Midbrain (tissue), 1 donor: ENCODE results near the gene ZDHHC11B.
"Not testable (repeated sequence)": the region's sequence is repeated elsewhere in the genome, so short reads cannot be mapped to it uniquely, and the experiment has no call there.

Experiments used
- DNase-seq: peaks from one replicate; lab custom pipeline; 2025; lab: John Stamatoyannopoulos, UW

ZDHHC11B gene

DNA sequence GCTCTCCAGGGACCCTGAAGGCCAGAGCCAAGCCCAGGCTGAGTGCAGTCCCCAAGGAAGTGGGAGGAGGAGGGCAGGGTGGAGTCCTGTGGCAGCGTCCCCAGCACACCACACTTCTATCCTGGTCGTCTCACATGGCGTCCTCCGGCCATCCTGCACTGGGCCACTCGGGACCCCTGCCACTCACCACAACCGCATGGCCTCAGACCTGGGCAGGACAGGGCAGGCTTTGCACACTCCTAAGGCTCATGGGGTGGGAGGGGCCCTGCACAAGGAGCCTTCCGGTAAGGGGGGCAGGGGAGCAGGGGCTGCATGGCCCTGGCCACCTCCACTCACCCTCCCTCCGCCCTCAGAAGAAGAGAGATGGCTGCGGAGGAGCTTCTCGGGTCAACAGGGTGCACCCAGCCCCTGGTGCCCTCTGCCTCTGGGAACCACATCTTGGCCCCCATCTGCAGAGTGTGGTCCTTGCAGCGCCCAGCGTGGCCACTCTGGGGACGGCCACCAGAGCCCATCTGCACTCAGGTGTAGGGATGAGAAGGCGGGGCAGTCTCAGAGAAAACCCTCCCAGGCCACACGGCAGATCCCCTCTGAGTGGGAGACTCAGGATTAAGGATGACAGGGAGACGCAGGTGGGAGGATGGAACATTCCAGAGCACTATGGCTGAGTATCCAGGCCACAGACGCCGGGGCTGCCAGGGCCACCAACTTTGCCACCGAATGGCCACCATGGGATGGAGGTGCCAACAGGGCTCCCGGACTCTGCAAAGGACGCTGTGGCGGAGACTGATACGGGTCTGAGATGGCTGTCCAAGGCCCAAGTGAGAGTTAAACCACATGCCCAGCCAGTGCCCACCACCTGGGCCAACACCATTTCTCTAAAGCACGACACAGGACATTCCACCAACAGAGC lies 99.0 kb downstream of the ZDHHC11B start:
- no peak for DNase-seq

DNA sequence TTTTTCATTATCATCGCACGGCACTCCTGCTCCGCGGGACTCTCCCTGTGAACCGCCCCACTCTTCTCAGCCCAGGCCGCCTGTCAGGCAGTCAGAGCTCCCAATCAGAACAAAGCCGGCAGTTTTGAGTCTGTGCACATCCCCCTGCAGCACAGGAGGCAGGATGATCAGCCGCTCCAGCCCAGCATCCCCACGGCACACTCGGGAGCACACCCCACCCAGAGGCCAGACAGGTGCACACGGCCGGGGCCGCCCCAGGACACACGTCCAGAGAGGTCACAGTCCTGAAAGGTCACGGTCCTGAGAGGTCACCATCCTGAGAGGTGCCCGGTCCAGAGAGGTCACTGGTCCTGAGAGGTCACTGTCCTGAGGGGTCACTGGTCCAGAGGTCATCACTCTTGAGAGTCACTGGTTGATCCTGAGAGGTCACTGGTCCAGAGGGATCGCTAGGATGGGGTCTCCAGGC lies 99.7 kb downstream of the ZDHHC11B start:
- DNase-seq: no peak

DNA sequence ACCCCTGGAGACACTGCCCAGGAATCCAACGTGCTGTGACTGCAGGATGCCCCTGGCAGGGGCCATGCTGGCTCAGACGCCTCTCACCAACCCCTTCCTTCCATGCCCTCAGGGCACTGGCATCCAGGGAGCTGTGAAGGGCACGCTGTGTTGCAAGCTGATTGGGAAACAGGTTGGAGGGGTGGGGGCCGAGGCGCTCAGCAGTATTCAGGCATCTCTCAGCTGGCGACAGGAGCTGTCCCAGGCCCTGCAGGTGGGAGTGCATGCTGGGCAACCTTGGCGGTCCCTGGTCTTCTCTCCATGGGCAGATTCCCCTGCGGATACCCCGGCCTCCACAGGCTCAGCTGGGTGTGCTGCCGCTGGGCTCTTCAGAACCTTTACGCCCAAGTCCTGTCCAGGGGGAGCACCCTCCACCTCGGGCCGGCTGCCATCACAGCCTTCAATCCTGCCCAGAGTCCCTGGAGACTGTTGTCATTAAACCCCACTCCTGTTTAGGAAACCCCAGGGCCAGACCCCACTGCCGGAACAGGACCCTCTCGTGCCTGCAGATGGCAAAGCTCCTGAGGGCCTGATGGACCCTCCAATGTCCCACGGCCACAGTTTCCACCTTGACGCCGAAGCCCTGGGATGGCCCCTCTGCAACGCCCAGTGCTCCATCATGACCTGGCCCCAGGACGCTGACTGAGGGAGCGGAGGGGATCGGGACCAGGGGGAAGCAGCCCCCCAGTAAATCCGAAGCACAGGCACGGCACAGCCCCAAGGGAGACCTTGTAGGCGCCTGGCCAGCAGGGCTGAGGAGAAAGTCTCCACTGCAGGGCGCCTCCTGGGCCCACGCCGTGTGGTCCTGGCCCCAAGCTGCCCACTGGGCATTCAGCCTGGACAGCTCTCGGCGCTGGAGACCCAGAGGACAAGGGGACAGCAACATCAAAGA lies 100.7 kb downstream of the ZDHHC11B start:
- no peak for DNase-seq

DNA sequence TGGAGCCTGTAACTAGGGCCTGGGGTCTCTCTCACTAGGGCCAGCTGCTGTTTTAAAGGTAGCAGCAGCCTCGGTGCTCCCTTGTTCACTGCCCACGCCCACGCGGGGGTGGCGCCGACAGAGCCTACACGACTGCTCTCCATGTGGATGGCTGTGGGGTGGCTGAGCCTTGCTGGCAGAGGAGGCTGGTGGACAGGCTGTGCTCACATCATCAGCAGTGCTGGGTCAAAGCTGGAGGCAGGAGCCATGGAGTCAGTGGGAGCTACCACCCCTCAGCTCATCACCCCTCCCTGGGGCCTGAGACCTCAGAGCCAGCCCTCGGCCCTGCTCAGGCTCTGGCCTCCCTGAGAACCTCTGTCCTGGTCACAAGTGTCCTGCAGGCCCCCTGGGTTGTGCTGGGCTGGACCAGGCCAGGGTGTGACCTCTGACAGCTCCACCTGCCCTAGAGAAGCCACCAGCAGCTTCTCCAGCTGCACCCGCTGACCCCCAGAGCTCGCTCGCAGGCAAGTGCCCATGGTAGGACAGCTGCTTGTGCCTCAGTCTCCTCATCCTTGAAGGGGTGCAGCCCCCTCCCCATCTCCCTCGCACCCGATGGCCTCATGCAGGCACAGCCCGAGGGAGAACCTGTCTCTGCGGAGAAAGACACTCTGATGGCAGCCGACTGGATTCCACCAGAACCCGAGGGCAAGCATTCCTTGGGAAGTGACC lies 101.7 kb downstream of the ZDHHC11B start:
- not testable (repeated sequence) for DNase-seq

DNA sequence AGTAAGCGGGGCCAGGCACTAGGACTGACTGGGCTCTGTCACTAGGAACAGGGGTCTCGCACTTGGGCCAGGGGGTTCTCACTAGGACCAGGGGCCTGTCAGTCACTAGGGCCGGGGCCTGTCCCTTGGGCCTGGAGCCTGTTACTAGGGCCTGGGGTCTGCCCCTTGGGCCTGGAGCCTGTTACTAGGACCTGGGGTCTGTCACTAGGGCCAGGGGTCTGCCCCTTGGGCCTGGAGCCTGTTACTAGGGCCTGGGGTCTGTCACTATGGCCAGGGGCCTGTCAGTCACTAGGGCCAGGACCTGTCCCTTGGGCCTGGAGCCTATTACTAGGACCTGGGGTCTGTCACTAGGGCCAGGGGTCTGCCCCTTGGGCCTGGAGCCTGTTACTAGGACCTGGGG lies 102.3 kb downstream of the ZDHHC11B start:
- not testable (repeated sequence) for DNase-seq

DNA sequence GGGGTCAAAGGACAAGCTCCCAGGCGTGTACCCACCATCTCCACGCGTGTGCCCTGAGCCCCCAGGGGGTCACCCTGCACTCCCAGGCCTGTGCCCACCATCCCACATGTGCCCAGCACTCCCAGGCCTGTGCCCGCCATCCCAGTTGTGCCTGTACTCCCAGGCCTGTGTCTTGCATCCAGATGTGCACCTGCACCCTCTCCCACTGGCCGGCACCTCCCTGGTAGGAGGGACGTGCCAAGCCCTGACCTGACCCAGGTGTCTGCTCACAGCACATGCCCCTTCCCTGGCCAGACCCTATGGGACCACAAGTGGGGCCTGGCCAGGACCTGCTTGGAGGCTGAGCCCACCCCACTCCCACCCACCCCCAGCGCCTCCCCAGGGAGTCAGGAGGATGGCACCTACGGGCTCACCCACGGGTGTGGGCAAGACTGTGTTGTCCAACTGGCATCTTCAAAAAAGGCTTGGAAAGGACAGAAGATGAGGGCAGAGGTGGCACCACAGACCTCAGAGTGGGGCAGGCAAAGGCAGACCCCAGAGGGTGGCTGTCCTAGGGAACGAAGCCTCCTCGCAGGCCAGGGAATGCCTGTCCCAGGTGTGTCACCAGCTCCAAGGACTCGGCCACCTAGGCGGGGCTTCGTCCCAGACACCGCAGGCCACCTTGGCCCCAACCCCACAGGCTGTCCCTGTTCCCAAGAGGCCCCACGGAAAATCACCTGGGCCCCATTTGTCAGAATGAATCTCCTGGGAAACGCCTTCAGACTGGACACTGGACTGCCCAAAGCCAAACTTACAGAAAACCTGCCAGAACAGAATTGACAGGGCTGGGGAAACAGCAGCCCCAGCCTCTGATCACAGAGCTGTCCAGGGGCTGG lies 103.0 kb downstream of the ZDHHC11B start:
- DNase-seq: not testable (repeated sequence)

DNA sequence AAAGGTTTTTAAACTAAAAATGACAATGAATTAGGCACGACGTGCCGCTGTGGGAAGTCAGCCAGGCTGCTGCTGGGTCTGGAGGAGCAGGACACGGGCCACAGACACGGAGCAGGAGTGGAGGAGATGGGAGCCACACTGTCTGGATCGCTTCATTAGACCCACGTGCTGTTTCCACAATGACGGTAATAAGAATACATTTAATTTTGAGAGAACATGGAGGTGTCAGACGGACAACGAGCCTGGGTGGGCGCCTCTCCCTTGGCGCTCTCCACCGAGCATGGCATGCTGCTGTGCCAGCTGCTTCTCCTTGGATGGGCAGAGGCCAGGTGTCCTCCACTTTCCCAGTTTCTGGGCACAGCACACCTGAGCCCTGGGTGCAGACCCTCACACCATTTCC lies 103.7 kb downstream of the ZDHHC11B start:
- not testable (repeated sequence) for DNase-seq

DNA sequence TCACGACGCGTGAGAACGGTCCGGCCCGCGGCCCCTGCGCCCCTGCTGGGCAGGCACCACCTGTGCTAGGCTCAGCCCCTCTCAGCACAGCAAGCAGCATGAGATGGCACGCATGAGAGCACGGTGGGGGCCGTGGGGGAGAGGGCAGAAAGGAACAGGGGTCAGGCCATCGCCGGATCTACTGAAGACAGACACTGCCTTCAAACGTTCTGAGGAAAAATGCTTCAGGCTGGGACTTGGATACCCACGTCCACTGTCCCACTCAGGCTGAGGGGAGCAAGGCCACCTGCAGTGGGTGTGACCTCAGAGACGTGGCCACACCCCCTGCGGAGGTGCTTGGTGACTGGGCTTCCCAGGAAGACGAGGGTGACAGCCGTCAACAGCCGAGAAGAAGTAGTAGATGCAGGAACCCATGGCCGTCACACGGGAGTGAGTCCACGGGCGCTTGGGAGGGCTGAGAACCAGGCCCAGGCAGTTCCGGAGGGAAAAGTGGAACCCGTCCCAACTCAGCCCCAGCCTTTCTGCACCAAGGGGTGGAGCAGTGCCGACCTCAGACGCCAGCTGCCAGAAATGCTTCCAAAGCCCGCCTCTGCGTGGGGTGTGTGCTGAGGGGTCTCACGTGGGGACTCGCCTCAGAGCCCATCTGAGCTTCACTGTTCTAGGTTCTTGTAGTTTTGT lies 104.3 kb downstream of the ZDHHC11B start:
- not testable (repeated sequence) for DNase-seq

DNA sequence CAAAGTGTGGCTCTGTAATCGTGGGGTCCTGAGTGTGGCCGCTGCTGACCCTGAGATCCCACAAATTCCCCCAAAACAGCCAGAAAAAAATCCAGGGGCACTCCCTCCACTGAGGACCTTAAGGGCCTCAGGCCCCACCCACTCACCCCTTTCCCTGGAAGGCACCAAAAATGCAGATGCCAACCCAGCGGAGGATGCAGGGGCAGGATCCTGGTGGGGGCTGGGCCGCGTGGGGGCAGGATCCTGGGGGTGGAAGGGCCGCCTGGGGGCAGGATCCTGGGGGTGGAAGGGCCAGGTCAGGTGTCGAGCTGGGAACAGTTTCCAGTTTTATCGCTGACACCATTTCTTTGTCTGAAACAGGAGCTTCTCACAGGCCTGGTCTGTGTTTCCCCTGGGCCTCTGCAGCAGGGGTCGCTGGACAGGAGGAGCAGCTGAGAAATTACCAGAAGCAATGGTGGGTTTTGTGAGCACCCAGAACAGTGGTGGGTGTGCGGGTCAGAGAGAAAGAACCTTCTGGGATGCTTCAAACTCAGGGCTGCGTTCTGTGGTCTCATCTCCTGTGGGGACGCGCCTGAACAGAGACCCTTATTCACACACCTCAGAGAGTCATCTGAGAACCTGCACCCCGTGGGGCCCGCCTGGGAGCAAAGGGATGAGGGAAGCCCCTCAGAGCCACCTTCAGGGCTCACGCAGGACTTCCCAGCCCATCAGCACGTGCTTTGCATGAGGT lies 105.2 kb downstream of the ZDHHC11B start:
- not testable (repeated sequence) for DNase-seq

DNA sequence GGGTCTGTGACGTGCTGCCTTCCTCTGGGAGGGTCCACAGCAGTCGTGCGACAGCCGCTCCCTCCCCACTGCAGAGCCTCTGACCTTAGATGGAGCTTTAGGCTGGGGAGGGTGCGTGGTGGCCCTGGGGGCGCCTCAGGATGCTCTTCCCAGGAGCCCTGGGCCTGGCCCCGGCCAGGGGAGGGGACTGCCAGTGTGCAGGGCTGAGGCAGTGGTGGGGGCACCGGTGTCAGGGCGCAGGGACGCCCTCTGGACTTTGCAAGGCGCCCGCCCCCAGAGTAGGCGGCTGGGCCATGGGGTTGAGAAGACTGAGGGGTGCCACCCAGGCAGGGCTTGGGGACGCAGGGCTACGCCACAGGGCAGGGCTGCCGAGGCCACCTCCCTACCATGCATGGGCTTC lies 106.0 kb downstream of the ZDHHC11B start:
- not testable (repeated sequence) for DNase-seq

DNA sequence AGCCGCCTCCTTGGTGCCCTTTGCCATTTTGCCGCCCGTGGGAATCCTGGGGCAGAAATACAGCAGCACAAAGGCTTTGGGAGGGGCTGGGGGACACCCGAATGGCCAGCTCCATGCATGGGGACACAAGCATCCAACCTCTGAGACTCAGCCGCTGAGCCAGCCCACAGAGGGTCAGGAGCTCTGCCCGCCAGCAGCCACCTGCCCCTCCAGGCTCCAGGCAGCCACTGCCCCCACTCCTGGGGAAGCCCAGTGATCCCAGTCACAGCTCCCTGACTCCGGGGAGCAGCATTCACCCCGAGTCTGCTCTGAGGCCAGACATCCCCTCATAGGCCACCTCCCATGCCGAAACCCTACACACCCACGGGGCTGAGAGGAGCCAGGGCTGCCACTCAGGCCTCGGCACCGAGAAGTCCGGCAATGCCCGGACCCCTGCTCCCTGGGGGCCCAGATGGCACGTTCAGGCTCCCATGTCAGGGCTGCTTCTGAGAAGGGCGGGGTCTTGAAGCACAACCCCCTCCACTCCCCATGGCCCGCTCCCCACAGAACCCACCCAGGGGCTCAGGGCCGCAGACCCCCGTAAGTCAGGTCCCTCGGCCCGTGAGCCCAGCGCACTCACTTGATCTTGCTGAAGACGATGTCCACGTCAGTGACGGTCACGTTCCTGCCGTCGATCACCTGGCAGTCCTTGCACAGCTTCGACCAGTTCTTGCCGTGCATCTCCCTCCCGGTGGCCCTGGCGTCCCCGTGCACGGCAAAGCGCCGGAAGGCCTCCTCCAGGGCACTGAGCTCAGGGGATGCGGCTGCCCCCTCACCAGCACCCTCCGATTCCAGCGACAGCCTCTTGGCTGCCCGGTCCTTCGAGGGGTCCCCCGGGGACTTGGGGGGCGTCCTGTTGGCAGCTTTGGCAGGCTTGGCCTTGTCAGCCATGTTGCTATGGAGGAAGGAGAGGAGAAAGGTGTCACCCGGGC lies 107.1 kb downstream of the ZDHHC11B start:
- DNase-seq: no peak

DNA sequence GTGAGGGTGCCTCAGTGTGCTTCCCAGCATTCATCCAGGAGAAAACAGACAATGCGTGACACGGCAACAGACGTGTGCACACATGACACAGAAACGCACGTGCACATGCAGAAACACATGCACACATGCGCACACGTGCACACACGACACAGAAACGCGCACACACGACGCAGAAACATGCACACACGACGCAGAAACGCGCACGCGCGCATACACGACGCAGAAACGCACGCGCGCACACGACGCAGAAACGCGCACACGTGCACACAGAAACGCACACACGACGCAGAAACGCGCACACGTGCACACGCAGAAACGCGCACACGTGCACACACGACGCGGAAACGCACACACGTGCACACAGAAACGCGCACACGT lies 107.8 kb downstream of the ZDHHC11B start:
- no peak for DNase-seq

DNA sequence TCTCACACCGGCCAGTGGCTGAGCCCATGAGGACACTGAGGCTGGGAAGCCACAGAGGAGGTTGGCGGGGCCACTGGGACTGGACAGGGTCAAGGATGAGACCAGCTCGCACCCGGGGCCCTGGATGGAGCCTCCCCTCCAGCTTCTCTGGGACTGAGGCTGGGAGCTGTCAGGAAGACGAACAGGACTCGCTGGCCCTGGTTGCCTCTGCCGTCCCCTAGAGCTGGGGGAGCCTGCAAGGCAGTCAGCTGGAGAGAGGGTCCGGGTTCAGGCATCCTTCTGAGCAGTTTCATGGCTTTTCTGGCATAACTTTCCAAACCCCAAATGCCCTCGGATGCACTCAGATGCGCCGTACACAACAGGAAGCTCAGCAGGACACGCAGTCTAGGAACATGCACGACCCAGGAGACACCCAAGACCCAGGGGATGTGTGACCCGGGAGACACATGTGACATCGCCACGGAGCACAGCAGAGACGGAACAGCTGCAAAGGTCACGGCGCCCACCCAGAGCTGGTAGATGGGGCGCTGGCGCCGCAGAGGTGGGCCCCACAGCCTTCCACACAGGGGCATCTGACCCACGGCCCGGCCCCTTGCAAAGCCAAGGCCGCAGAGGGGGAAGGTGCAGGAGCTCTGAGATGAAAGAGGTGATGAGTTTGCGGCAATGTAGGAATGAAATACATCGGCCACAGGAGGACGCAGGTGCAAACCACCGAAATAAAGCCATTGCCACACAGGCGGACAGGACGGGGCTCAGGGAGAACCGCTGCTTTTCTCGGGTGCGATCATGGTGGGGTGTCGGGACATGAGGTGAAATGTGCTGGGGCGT lies 108.4 kb downstream of the ZDHHC11B start:
- no peak for DNase-seq

DNA sequence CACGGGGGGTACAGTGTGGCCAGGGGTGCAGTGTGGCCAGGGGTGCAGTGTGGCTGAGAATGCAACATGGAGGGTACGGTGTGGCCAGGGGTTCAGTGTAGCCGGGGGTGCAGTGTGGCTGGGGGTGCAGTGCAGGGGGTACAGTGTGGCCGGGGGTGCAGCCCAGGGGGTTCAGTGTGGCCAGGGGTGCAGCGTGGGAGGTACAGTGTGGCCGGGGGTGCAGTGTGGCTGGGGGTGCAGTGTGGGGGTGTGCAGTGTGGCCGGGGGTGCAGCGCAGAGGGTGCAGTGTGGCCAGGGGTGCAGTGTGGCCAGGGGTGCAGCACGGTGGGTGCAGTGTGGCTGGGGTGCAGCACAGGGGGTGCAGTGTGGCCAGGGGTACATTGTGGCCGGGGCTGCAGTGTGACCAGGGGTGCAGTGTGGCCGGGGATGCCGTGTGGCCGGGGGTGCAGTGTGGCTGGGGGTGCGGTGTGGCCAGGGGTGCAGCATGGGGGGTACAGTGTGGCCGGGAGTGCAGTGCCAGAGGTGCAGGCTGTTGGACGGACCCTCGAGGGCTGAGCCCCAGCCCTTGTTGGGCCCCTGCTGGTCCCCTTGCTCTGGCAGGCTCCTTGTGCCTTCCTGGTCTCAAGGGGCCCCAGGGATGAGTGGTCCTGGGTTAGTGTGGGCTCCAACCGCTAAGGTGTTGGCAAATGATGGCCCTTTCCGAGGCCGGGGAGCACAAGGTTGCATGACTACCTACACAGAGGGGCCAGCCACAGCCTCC lies 109.2 kb downstream of the ZDHHC11B start:
- no peak for DNase-seq

DNA sequence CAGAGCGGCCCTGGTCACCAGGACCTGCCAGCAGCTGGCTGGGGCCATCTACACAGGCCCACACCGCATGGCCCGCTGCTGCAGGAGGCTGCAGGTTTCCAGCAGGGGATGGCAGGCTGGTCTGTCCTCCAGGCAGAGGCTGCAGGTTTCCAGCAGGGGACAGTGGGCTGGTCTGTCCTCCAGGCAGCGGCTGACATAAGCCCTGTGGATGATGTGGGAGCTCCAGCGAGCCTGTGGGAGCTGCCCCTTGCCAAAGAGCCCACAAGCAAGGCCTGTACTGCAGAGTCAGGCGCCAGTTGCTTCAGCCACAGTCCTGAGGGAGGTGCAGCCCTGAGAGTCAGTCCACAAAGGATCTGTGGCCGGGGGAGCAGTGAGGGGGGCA lies 109.9 kb downstream of the ZDHHC11B start:
- DNase-seq: no peak

DNA sequence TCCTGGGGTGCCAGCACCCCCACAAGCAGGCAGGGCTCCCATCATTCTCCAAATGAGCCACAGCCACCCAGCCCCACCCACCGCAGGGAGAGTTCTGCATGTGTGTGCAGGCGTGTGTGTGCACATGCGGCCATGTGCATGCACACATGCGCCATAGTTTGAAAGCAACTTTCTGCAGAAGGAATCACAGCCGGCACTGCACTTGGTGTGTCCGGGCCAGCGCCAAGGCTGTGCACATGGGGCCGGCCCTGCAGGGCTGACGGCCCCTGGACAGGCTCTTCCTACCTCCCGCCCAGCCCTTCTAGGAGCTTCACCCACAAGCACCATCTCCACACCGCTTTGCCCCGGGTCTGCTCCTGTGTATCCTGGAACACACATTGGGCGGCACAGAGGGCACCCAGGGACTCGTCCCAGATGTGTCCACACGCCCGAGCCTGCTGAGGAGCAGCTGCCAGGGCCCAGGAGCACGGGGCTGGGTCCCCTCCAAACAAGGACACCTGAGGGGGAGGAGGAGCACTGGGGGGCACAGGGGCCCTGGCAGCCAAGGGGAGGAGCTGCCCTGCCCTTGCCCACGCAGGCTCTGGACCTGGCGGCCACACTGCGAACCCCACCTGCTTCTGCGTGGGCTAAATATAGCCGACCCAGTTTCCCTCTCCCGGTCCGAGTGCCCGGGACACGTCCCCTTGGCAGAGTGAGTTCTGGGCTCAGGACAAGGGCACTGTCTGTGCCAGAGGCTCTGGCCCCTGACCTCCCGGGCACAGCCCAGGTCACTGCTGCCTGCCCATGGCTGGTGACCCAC lies 110.5 kb downstream of the ZDHHC11B start:
- no peak for DNase-seq
